GM23338 (cell line): ENCODE measurements around the gene MAPT. TPM values are rescaled to one million over a fixed set of nuclear protein-coding genes. Genes with fewer than 3 reads are reported as not detected.

Experiments
- ATAC-seq: fragments of 200-7000 bp; cut with Tn5 transposase; 3 replicates; pipeline ENCODE4 v1.9.1; 2020
- DNase-seq: peaks from one replicate; pipeline ENCODE4 v3.0.0-alpha.2; 2015; ENCODE audit warnings: low spot score
- H2AFZ ChIP-seq: fragments of 200-600 bp; sonication (generic); 2 replicates; pipeline ENCODE4 v1.8.0; 2016; ENCODE audit warnings: antibody characterized with exemption, mild to moderate bottlenecking, moderate library complexity
- H3F3A ChIP-seq: fragments of 200-600 bp; sonication (generic); replicated peaks from 2 replicates; pipeline ENCODE4 v1.8.0; 2017; ENCODE audit warnings: antibody characterized with exemption, mixed run types, low read depth
- H3K27ac ChIP-seq: fragments of 200-600 bp; sonication (generic); 2 replicates; pipeline ENCODE4 v1.6.1; 2016; ENCODE audit warnings: low read depth
- H3K27me3 ChIP-seq: fragments of 200-600 bp; sonication (generic); 2 replicates; pipeline ENCODE4 v1.8.0; 2016; ENCODE audit warnings: mild to moderate bottlenecking, mixed run types, moderate library complexity; ENCODE audit not compliant: insufficient read depth
- H3K36me3 ChIP-seq: fragments of 200-600 bp; sonication (generic); 2 replicates; pipeline ENCODE4 v1.8.0; 2016; ENCODE audit warnings: mild to moderate bottlenecking; ENCODE audit not compliant: insufficient read depth
- H3K4me1 ChIP-seq: fragments of 200-600 bp; sonication (generic); 2 replicates; pipeline ENCODE4 v1.8.0; 2016; ENCODE audit warnings: mild to moderate bottlenecking, moderate library complexity; ENCODE audit not compliant: insufficient read depth
- H3K4me2 ChIP-seq: fragments of 200-600 bp; sonication (generic); 2 replicates; pipeline ENCODE4 v1.7.1; 2017; ENCODE audit warnings: mixed run types
- H3K4me3 ChIP-seq: fragments of 200-600 bp; sonication (generic); 2 replicates; pipeline ENCODE4 v1.6.1; 2016; ENCODE audit warnings: mixed run types
- H3K79me2 ChIP-seq: fragments of 200-600 bp; sonication (generic); replicated peaks from 2 replicates; pipeline ENCODE4 v1.8.0; 2017; ENCODE audit warnings: mild to moderate bottlenecking; ENCODE audit not compliant: insufficient read depth
- H3K9me2 ChIP-seq: fragments of 200-600 bp; sonication (generic); 2 replicates; pipeline ENCODE4 v1.8.0; 2017; ENCODE audit not compliant: insufficient read depth
- H4K20me1 ChIP-seq: fragments of 200-600 bp; sonication (generic); replicated peaks from 2 replicates; pipeline ENCODE4 v1.8.0; 2017; ENCODE audit warnings: mild to moderate bottlenecking; ENCODE audit not compliant: insufficient read depth
- H3K27ac Mint-ChIP-seq: 2 replicates; pipeline ENCODE4 v1.8.0; 2020; ENCODE audit warnings: inconsistent platforms, mild to moderate bottlenecking, moderate library complexity, mixed read lengths
- H3K27me3 Mint-ChIP-seq: 3 replicates; pipeline ENCODE4 v1.8.0; 2022; ENCODE audit warnings: low read depth, mild to moderate bottlenecking, moderate library complexity, mixed read lengths, inconsistent platforms; ENCODE audit not compliant: insufficient read depth, poor library complexity
- H3K36me3 Mint-ChIP-seq: 3 replicates; pipeline ENCODE4 v1.8.0; 2021; ENCODE audit warnings: low read depth, mild to moderate bottlenecking, inconsistent platforms, moderate library complexity, mixed read lengths
- H3K4me1 Mint-ChIP-seq: 3 replicates; pipeline ENCODE4 v1.8.0; 2020; ENCODE audit warnings: mild to moderate bottlenecking, inconsistent platforms, mixed read lengths
- H3K4me3 Mint-ChIP-seq: 3 replicates; pipeline ENCODE4 v1.8.0; 2021; ENCODE audit warnings: moderate library complexity, mild to moderate bottlenecking, inconsistent platforms, mixed read lengths
- H3K9me3 Mint-ChIP-seq: 3 replicates; pipeline ENCODE4 v1.8.0; 2020; ENCODE audit warnings: moderate library complexity, mild to moderate bottlenecking, inconsistent platforms, mixed read lengths
- CREB1 ChIP-seq: fragments of 250-450 bp; sonication (Bioruptor Pico); IDR thresholded peaks from 2 replicates; pipeline ENCODE4 v1.5.0; 2020; ENCODE audit warnings: low read depth, mild to moderate bottlenecking, moderate library complexity
- CTCF ChIP-seq, 2 experiments: fragments of 200-600 bp in 1 of 2; sonication (generic) in 1 of 2; conservative IDR thresholded peaks; 2 replicates each; pipeline versions ENCODE4 v1.5.1 to v1.6.1; 2016 to 2017; ENCODE audit warnings: antibody characterized with exemption in 2 of 2, low read depth in 2 of 2, mild to moderate bottlenecking in 2 of 2, moderate library complexity in 1 of 2
- ETS1 ChIP-seq: IDR thresholded peaks from 2 replicates; pipeline ENCODE4 v1.6.1; 2016; ENCODE audit warnings: antibody characterized with exemption
- EZH2 ChIP-seq: fragments of 200-600 bp; sonication (generic); IDR thresholded peaks from one replicate; pipeline ENCODE4 v1.8.0; 2017; ENCODE audit warnings: antibody characterized with exemption, mild to moderate bottlenecking, low read depth; ENCODE audit not compliant: unreplicated experiment
- EZH2phosphoT487 ChIP-seq: fragments of 200-600 bp; sonication (generic); IDR thresholded peaks from one replicate; pipeline ENCODE4 v1.8.1; 2018; ENCODE audit warnings: antibody characterized with exemption; ENCODE audit not compliant: unreplicated experiment
- JUNB ChIP-seq: IDR thresholded peaks from one replicate; pipeline ENCODE4 v1.6.1; 2016; ENCODE audit warnings: antibody characterized with exemption; ENCODE audit not compliant: unreplicated experiment
- NANOG ChIP-seq: IDR thresholded peaks from 2 replicates; pipeline ENCODE4 v1.6.1; 2016; ENCODE audit warnings: antibody characterized with exemption, borderline replicate concordance
- POLR2AphosphoS5 ChIP-seq: IDR thresholded peaks from 2 replicates; pipeline ENCODE4 v1.6.1; 2016; ENCODE audit warnings: antibody characterized with exemption, low read depth
- REST ChIP-seq: IDR thresholded peaks from one replicate; pipeline ENCODE4 v1.6.1; 2018; ENCODE audit warnings: antibody characterized with exemption; ENCODE audit not compliant: unreplicated experiment
- STAT1 ChIP-seq: IDR thresholded peaks from one replicate; pipeline ENCODE4 v1.6.1; 2016; ENCODE audit warnings: antibody characterized with exemption; ENCODE audit not compliant: unreplicated experiment
- ZNF114 ChIP-seq: fragments of 250-450 bp; sonication (Bioruptor Pico); IDR thresholded peaks from 2 replicates; pipeline ENCODE4 v1.5.0; 2020; ENCODE audit warnings: mild to moderate bottlenecking, moderate library complexity
- ZNF331 ChIP-seq: fragments of 250-450 bp; sonication (Bioruptor Pico); IDR thresholded peaks from 2 replicates; pipeline ENCODE4 v1.5.0; 2020; ENCODE audit warnings: low read depth, mild to moderate bottlenecking, moderate library complexity
- ZNF462 ChIP-seq: fragments of 250-450 bp; sonication (Bioruptor Pico); IDR thresholded peaks from 2 replicates; pipeline ENCODE4 v1.5.0; 2020; ENCODE audit warnings: mild to moderate bottlenecking, moderate library complexity
- polyA plus RNA-seq: library from polyadenylated mRNA; unstranded; fragments of >200 nt; fragmentation: Nextera tagmentation; extraction: Ambion mirVana; gene quantifications from 2 replicates; pipeline ENCODE4 v1.2.1, GENCODE V29; 2016
- total RNA-seq: library from RNA; depleted of rRNA; stranded (reverse); fragments of >200 nt; shearing (Covaris generic); gene quantifications from 2 replicates; pipeline ENCODE4 v1.2.3, GENCODE V29; 2014

MAPT gene
- total and polyA plus RNA-seq, 2 experiments from 2014 or later: 1.1 to 2.1 TPM

- Histone ChIP-seq H3K36me3 (no peaks in the 10 kb centered on the region), H3F3A (no peaks in the 10 kb centered on the region), H3K4me3 (no peak overlapping the region), H3K4me1 (no peaks in the 10 kb centered on the region), H3K79me2 (no peaks in the 10 kb centered on the region), H3K4me2 (no peak overlapping the region), H3K27me3 (no peaks in the 10 kb centered on the region), H3K27ac (no peak overlapping the region), H4K20me1 (no peaks in the 10 kb centered on the region), H2AFZ (no peak overlapping the region), H3K9me2 (no peaks in the 10 kb centered on the region)
- Mint-ChIP-seq H3K4me1 (no peaks in the 10 kb centered on the region), H3K4me3 (no peak overlapping the region), H3K27me3 (peaks cover 2% of the 10 kb centered on the region), H3K27ac (no peak overlapping the region), H3K36me3 (no peaks in the 10 kb centered on the region), H3K9me3 (no peaks in the 10 kb centered on the region)
- ATAC-seq (no peak), DNase-seq (no peak)
- TF ChIP-seq EZH2 (no peak), ETS1 (no peak), EZH2phosphoT487 (no peak), ZNF462 (CRISPR knock-in tag) (no peak), ZNF114 (no peak), NANOG (no peak), POLR2AphosphoS5 (no peak), CTCF (conservative IDR thresholded peaks at IDR 0.05; ENCODE audit: low read depth in 2 of 2) (no peak), CREB1 (CRISPR knock-in tag) (no peak), STAT1 (no peak), JUNB (no peak), ZNF331 (CRISPR knock-in tag) (no peak), REST (no peak)
Observed at GRCh38 chr17:45958994-45959665, 64.8 kb downstream of the MAPT start.
